Activated effector memory CD4-positive, alpha-beta T cell treated with anti-CD3 and anti-CD28 coated beads, Interleukin-2, amount 50 U/mL, for 16 hours (primary cell): ENCODE data around the gene SF3B3.
"Not testable (repeated sequence)": the region's sequence is repeated elsewhere in the genome, so short reads cannot be mapped to it uniquely, and the experiment has no call there.

Source experiments
- DNase-seq: peaks from one replicate; pipeline ENCODE4 v3.0.0-alpha.2; 2020

Gene SF3B3

GRCh38 chr16:70592106-70592571 is 68.5 kb downstream of the SF3B3 start:
- no peak for DNase-seq

GRCh38 chr16:70593544-70593943 is 69.9 kb downstream of the SF3B3 start:
- no peak for DNase-seq

GRCh38 chr16:70594569-70594968 is 71.0 kb downstream of the SF3B3 start:
- no peak for DNase-seq

- DNase-seq: no peak
Measured at GRCh38 chr16:70597135-70597835, 73.7 kb downstream of the SF3B3 start.

- DNase-seq: no peak
Measured at GRCh38 chr16:70598937-70599503, 75.4 kb downstream of the SF3B3 start.

- no peak for DNase-seq
Measured at GRCh38 chr16:70600730-70601129, 77.1 kb downstream of the SF3B3 start.

- no peak for DNase-seq
Measured at GRCh38 chr16:70601576-70602575, 78.3 kb downstream of the SF3B3 start.

GRCh38 chr16:70602831-70603230 is 79.2 kb downstream of the SF3B3 start:
- no peak for DNase-seq

GRCh38 chr16:70604407-70605282 is 81.0 kb downstream of the SF3B3 start:
- DNase-seq: no peak

- DNase-seq: no peak
Measured at GRCh38 chr16:70605283-70605657, 81.7 kb downstream of the SF3B3 start.

- no peak for DNase-seq
Measured at GRCh38 chr16:70608521-70608920, 84.9 kb downstream of the SF3B3 start.

GRCh38 chr16:70610273-70611223 is 86.9 kb downstream of the SF3B3 start:
- DNase-seq: no peak

GRCh38 chr16:70611224-70611598 is 87.6 kb downstream of the SF3B3 start:
- no peak for DNase-seq

GRCh38 chr16:70611785-70612303 is 88.2 kb downstream of the SF3B3 start:
- DNase-seq: no peak

- no peak for DNase-seq
Measured at GRCh38 chr16:70612931-70613330, 89.3 kb downstream of the SF3B3 start.

- no peak for DNase-seq
Measured at GRCh38 chr16:70614208-70614951, 90.8 kb downstream of the SF3B3 start.

GRCh38 chr16:70615945-70616344 is 92.3 kb downstream of the SF3B3 start:
- DNase-seq: no peak

- not testable (repeated sequence) for DNase-seq
Measured at GRCh38 chr16:70621864-70622263, 98.2 kb downstream of the SF3B3 start.
